Neural cell (in vitro differentiated cells): ENCODE data around the gene OGDH. TPM values are rescaled to one million over a fixed set of nuclear protein-coding genes. Genes with fewer than 3 reads are reported as not detected.

ENCODE experiments used
- H2AFZ ChIP-seq: fragments of 200-600, 300-800 bp; sonication (generic), shearing (Covaris generic); 2 replicates; pipeline ENCODE4 v1.6.0; 2014; ENCODE audit warnings: low read depth, mild to moderate bottlenecking, antibody characterized with exemption, low read length, moderate library complexity
- H3F3A ChIP-seq: fragments of 200-600 bp; shearing (Covaris generic); 2 replicates; pipeline ENCODE4 v1.6.1; 2016; ENCODE audit warnings: mild to moderate bottlenecking, moderate library complexity, mixed read lengths, antibody characterized with exemption, low read length; ENCODE audit not compliant: insufficient read depth, poor library complexity, severe bottlenecking
- H3K27ac ChIP-seq: fragments of 200-600, 300-800 bp; sonication (generic), shearing (Covaris generic); 2 replicates; pipeline ENCODE4 v1.5.1; 2014; ENCODE audit warnings: mild to moderate bottlenecking, low read length, moderate library complexity
- H3K27me3 ChIP-seq: fragments of 300-800, 200-600 bp; sonication (generic), shearing (Covaris generic); 2 replicates; pipeline ENCODE4 v1.6.0; 2014; ENCODE audit warnings: mild to moderate bottlenecking, low read depth, low read length, moderate library complexity; ENCODE audit not compliant: insufficient read depth
- H3K36me3 ChIP-seq: fragments of 300-800, 200-600 bp; sonication (generic), shearing (Covaris generic); 2 replicates; pipeline ENCODE4 v1.5.1; 2014; ENCODE audit warnings: mild to moderate bottlenecking, antibody characterized with exemption, low read length, moderate library complexity; ENCODE audit not compliant: insufficient read depth
- H3K4me2 ChIP-seq: fragments of 300-800, 200-600 bp; sonication (generic), shearing (Covaris generic); 2 replicates; pipeline ENCODE4 v1.6.0; 2014; ENCODE audit warnings: mild to moderate bottlenecking, low read length
- H3K4me3 ChIP-seq: fragments of 300-800, 200-600 bp; sonication (generic), shearing (Covaris generic); 2 replicates; pipeline ENCODE4 v1.5.1; 2014; ENCODE audit warnings: mild to moderate bottlenecking, low read length, moderate library complexity
- H3K79me2 ChIP-seq: fragments of 200-600 bp; shearing (Covaris generic); replicated peaks from 2 replicates; pipeline ENCODE4 v1.6.0; 2014; ENCODE audit warnings: mild to moderate bottlenecking, low read length, moderate library complexity; ENCODE audit not compliant: insufficient read depth
- H3K9ac ChIP-seq: fragments of 300-800, 200-600 bp; sonication (generic), shearing (Covaris generic); 2 replicates; pipeline ENCODE4 v1.6.1; 2016; ENCODE audit warnings: mild to moderate bottlenecking, low read length, mixed read lengths
- H3K9me2 ChIP-seq: fragments of 200-600 bp; shearing (Covaris generic); 2 replicates; pipeline ENCODE4 v1.6.1; 2016; ENCODE audit warnings: mild to moderate bottlenecking, low read length, mixed read lengths; ENCODE audit not compliant: insufficient read depth
- H3K9me3 ChIP-seq: fragments of 200-600, 300-800 bp; sonication (generic), shearing (Covaris generic); 2 replicates; pipeline ENCODE4 v1.6.1; 2016; ENCODE audit warnings: mild to moderate bottlenecking, mixed run types, low read length, moderate library complexity, mixed read lengths
- H4K20me1 ChIP-seq: fragments of 200-600 bp; shearing (Covaris generic); 2 replicates; pipeline ENCODE4 v1.6.1; 2016; ENCODE audit warnings: mild to moderate bottlenecking, mixed run types; ENCODE audit not compliant: insufficient read depth
- EP300 ChIP-seq: fragments of 450-650 bp; conservative IDR thresholded peaks from 2 replicates; pipeline ENCODE4 v1.6.1; 2014; ENCODE audit warnings: antibody characterized with exemption, mild to moderate bottlenecking, moderate library complexity; ENCODE audit not compliant: poor library complexity, severe bottlenecking
- EZH2 ChIP-seq: fragments of 200-600, 300-800 bp; shearing (Covaris generic), sonication (generic); IDR thresholded peaks from 2 replicates; pipeline ENCODE4 v1.6.1; 2014; ENCODE audit warnings: antibody characterized with exemption, low read length, borderline replicate concordance, mild to moderate bottlenecking; ENCODE audit not compliant: insufficient read depth, poor library complexity, severe bottlenecking
- MXI1 ChIP-seq: fragments of 450-650 bp; conservative IDR thresholded peaks from 2 replicates; pipeline ENCODE4 v1.6.1; 2014; ENCODE audit warnings: antibody characterized with exemption, mild to moderate bottlenecking; ENCODE audit not compliant: poor library complexity, severe bottlenecking
- POLR2AphosphoS5 ChIP-seq: IDR thresholded peaks from 2 replicates; pipeline ENCODE4 v1.6.1; 2012
- RAD21 ChIP-seq: fragments of 450-650 bp; conservative IDR thresholded peaks from 2 replicates; pipeline ENCODE4 v1.6.1; 2014; ENCODE audit warnings: antibody characterized with exemption, mild to moderate bottlenecking, moderate library complexity
- REST ChIP-seq: IDR thresholded peaks from 2 replicates; pipeline ENCODE4 v1.6.1; 2012; ENCODE audit warnings: borderline replicate concordance
- SMC3 ChIP-seq: fragments of 450-650 bp; conservative IDR thresholded peaks from 2 replicates; pipeline ENCODE4 v1.6.1; 2014; ENCODE audit warnings: antibody characterized with exemption, mild to moderate bottlenecking, moderate library complexity; ENCODE audit not compliant: poor library complexity
- TAF1 ChIP-seq: IDR thresholded peaks from 2 replicates; pipeline ENCODE4 v1.6.1; 2012; ENCODE audit warnings: low read depth
- polyA plus RNA-seq: library from polyadenylated mRNA; depleted of rRNA; stranded (reverse); fragments of >200 nt; gene quantifications from 2 replicates; pipeline ENCODE4 v1.2.3, GENCODE V29; 2014
- TF ChIP-seq, protein P1 (sequence below): fragments of 450-650 bp; IDR thresholded peaks from 2 replicates; pipeline ENCODE4 v1.5.1; 2014; ENCODE audit warnings: antibody characterized with exemption, mild to moderate bottlenecking, moderate library complexity; ENCODE audit not compliant: poor library complexity, severe bottlenecking

The OGDH gene
- polyA plus RNA-seq, 1 donor from 2014 or later = 16.9 TPM

GRCh38 chr7:44727158-44727936 lies 120.9 kb downstream of the OGDH start:
- Histone ChIP-seq H3K27ac (no peak overlapping the region), H3K27me3 (no peaks in the 10 kb centered on the region), H4K20me1 (no peaks in the 10 kb centered on the region), H3F3A (no peaks in the 10 kb centered on the region), H3K9ac (no peak overlapping the region), H3K36me3 (no peaks in the 10 kb centered on the region), H3K79me2 (no peaks in the 10 kb centered on the region), H3K9me3 (no peaks in the 10 kb centered on the region), H3K4me3 (no peak overlapping the region), H3K4me2 (no peak overlapping the region), H2AFZ (no peak overlapping the region), H3K9me2 (no peaks in the 10 kb centered on the region)
- TF ChIP-seq EP300 = no peak

GRCh38 chr7:44727937-44728262 lies 121.5 kb downstream of the OGDH start:
- Histone ChIP-seq H3K79me2 (no peaks in the 10 kb centered on the region), H4K20me1 (no peaks in the 10 kb centered on the region), H3K9me3 (no peaks in the 10 kb centered on the region), H3F3A (no peaks in the 10 kb centered on the region), H3K36me3 (no peaks in the 10 kb centered on the region), H3K27ac (no peak overlapping the region), H3K4me3 (no peak overlapping the region), H2AFZ (no peak overlapping the region), H3K27me3 (no peaks in the 10 kb centered on the region), H3K9me2 (no peaks in the 10 kb centered on the region), H3K4me2 (no peak overlapping the region), H3K9ac (no peak overlapping the region)
- TF ChIP-seq RAD21 = no peak
- TF ChIP-seq EZH2 = no peak
- no peak for TF ChIP-seq REST
- no peak for TF ChIP-seq POLR2AphosphoS5
- TF ChIP-seq TAF1 = no peak
- TF ChIP-seq SMC3 = no peak
- no peak for TF ChIP-seq MXI1
- TF ChIP-seq, protein P1, sequence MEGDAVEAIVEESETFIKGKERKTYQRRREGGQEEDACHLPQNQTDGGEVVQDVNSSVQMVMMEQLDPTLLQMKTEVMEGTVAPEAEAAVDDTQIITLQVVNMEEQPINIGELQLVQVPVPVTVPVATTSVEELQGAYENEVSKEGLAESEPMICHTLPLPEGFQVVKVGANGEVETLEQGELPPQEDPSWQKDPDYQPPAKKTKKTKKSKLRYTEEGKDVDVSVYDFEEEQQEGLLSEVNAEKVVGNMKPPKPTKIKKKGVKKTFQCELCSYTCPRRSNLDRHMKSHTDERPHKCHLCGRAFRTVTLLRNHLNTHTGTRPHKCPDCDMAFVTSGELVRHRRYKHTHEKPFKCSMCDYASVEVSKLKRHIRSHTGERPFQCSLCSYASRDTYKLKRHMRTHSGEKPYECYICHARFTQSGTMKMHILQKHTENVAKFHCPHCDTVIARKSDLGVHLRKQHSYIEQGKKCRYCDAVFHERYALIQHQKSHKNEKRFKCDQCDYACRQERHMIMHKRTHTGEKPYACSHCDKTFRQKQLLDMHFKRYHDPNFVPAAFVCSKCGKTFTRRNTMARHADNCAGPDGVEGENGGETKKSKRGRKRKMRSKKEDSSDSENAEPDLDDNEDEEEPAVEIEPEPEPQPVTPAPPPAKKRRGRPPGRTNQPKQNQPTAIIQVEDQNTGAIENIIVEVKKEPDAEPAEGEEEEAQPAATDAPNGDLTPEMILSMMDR = no peak
- TF ChIP-seq EP300 = no peak
